Measurements from ENCODE around the gene OPN4.

DNA sequence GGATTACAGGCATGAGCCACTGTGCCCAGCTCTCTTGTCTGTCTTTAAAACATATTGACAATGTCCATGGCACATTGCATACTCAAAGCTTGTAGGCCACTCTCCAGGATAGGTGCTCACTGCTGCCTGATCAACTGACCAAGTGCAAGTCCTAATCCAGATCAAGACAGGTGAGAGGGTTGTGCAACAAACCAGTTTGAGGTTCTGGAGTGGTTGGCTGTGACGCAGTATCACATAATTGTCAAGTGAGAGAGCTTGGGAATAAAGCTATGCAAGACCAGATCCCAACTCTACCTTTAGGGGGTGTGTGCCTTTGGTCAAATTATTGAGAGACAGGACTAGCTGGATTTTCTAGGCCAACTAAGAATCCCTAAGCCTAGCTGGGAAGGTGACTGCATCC lies 43.0 kb upstream of the OPN4 start:
- TF ChIP-seq, protein P1, sequence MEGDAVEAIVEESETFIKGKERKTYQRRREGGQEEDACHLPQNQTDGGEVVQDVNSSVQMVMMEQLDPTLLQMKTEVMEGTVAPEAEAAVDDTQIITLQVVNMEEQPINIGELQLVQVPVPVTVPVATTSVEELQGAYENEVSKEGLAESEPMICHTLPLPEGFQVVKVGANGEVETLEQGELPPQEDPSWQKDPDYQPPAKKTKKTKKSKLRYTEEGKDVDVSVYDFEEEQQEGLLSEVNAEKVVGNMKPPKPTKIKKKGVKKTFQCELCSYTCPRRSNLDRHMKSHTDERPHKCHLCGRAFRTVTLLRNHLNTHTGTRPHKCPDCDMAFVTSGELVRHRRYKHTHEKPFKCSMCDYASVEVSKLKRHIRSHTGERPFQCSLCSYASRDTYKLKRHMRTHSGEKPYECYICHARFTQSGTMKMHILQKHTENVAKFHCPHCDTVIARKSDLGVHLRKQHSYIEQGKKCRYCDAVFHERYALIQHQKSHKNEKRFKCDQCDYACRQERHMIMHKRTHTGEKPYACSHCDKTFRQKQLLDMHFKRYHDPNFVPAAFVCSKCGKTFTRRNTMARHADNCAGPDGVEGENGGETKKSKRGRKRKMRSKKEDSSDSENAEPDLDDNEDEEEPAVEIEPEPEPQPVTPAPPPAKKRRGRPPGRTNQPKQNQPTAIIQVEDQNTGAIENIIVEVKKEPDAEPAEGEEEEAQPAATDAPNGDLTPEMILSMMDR (IDR thresholded peaks at IDR 0.05): peak in 1 of 6 experiments; percentile 17
- TF ChIP-seq POLR2A (IDR thresholded peaks at IDR 0.05): no peak
- no peak for TF ChIP-seq EP300 (IDR thresholded peaks at IDR 0.05)
- TF ChIP-seq POLR2AphosphoS5 (IDR thresholded peaks at IDR 0.05): no peak

Measured in upper lobe of left lung (tissue), 4 donors.